GDM1 (cell line): ENCODE measurements around the gene MROH2A.

ENCODE experiments used
- DNase-seq: peaks from one replicate; lab custom pipeline; 2025; lab: John Stamatoyannopoulos, UW

Gene MROH2A

DNA sequence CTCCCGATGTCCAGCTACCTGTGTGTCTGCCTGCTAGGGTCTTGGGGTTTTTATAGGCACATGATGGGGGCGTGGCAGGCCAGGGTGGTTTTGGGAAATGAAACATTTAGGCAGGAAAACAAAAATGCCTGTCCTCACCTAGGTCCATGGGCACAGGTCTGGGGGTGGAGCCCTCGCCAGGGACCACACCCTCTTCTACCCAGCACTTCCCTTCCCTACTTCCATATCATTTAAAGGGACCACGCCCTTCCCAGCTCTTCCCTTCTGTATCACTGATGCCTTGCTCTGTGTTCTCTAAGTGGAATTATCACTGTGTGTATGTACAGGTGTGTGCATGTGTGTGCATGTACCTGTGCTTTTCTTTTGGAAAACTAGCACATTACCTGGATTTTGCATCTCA, 11.7 kb upstream of the MROH2A start:
- DNase-seq: no peak

DNA sequence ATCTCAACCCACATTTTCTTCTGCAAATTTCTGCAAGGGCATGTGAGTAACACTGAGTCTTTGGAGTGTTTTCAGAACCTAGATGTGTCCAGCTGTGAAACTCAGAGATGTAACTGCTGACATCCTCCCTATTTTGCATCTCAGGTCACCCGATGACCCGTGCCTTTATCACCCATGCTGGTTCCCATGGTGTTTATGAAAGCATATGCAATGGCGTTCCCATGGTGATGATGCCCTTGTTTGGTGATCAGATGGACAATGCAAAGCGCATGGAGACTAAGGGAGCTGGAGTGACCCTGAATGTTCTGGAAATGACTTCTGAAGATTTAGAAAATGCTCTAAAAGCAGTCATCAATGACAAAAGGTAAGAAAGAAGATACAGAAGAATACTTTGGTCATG, 10.1 kb upstream of the MROH2A start:
- no peak for DNase-seq

DNA sequence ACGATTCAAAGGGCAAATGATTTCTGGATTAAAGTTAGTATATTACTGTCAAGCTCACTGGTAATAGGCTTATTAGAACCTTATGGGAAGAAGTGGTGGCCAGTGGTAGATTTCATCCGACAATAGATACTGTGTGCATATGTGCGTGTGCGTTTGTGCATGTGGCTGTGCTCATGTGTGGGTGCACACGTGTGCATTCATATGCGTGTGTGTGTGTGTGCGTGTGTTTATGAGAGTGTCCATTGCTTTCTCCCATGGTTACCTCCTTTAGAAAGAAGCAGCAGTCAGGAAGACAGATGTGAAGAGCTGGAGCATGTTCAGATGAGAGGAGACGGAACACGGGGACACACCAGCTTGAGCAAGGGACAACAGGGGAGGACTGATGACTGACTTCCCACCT, 8.9 kb upstream of the MROH2A start:
- no peak for DNase-seq

DNA sequence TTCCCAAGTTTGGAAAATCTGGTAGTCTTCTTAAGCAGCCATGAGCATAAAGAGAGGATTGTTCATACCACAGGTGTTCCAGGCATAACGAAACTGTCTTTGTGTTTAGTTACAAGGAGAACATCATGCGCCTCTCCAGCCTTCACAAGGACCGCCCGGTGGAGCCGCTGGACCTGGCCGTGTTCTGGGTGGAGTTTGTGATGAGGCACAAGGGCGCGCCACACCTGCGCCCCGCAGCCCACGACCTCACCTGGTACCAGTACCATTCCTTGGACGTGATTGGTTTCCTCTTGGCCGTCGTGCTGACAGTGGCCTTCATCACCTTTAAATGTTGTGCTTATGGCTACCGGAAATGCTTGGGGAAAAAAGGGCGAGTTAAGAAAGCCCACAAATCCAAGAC, 6.0 kb upstream of the MROH2A start:
- DNase-seq: no peak

DNA sequence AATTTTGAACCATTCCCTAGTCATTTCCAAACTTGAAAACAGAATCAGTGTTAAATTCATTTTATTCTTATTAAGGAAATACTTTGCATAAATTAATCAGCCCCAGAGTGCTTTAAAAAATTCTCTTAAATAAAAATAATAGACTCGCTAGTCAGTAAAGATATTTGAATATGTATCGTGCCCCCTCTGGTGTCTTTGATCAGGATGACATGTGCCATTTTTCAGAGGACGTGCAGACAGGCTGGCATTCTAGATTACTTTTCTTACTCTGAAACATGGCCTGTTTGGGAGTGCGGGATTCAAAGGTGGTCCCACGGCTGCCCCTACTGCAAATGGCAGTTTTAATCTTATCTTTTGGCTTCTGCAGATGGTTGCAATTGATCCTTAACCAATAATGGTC, 5.5 kb upstream of the MROH2A start:
- no peak for DNase-seq

DNA sequence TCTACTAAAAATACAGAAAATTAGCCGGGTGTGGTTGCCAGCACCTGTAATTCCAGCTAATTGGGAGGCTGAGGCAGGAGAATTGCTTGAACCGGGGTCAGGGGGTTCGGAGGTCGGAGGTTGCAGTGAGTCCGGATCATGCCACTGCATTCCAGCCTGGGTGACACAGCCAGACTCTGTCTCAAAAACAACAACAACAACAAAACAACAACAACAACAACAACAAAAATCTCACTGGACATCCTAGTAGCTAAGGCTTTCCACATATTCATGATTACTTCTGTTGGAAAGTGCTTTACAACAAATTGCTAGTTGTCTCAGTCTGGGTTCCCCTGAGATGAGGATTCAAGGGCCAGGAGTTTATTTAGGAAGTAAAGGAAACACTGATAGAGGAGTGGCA, 4.3 kb upstream of the MROH2A start:
- DNase-seq: no peak

DNA sequence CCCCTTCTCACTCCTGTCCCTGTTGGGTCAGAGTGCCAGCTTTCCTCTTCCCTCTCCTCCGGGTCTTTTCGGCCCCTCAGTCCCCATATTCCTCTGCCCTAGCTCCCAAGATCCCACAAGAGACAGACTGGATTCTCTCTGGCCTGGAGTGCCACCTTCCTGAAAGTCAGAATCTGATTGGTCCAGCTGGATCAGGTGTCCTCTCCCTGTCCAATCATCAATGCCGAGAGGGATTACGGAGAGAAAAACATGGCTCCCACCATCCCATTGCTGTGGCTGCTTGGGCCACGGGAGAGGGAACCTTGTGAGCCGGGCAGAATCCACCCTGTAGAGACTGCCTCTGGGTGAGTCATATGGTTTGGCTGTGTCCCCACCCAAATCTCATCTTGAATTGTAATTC, 2.7 kb upstream of the MROH2A start:
- DNase-seq: no peak

DNA sequence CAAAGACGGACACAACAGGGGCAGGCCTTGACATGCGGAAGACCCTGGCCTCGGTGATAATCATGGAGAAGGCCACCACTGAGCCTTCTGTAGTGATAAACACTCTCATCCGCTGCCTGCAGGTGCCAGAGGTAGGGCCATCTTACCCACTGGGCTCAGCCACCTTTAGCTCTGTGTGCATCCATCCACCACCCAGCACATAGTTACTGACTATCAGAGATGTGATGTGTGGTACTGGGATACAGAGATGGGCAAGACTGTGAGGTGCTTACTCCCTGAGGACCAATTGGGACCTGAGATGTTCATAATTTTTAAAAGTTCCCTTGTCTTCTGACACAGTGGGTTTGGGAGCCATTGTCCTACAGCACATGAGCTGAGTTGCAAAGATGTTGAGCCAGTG, 1.6 kb downstream of the MROH2A start:
- no peak for DNase-seq

DNA sequence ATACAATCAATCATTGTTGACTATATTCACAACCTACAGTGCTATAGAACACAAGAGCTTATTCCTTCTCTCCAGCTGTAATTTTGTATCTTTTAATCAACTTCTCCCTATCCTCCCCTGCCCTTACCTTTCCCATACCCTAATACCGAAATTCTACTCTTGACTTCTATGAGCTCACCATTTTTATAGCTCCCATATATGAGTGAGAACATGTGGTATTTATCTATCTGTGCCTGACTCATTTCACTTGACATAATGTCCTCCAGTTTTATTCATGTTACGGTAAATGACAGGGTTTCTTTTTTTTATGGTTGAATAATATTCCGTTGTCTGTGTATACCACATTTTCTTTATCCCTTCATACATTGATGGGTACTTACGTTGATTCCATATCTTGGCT, 2.6 kb downstream of the MROH2A start:
- no peak for DNase-seq

DNA sequence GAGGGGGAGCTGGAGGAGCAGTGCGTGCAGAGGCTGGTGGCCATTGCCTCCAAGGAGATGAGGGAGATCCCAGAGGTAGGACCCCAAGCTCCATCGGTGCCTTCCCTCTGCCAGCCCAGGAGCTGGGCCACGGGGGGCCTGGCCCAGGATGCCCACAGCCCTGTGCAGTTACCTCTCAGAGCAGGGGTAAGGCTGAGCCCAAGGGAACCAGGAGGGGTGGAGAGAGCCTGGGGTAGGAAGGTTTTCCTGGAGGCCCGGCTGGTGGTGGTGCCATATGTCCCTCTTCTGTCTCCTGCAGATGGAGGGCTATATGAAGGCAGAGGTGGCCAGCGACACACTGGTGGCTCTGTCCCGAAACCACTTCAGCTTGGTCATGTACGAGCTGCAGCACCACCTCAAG, 11.4 kb downstream of the MROH2A start:
- no peak for DNase-seq

DNA sequence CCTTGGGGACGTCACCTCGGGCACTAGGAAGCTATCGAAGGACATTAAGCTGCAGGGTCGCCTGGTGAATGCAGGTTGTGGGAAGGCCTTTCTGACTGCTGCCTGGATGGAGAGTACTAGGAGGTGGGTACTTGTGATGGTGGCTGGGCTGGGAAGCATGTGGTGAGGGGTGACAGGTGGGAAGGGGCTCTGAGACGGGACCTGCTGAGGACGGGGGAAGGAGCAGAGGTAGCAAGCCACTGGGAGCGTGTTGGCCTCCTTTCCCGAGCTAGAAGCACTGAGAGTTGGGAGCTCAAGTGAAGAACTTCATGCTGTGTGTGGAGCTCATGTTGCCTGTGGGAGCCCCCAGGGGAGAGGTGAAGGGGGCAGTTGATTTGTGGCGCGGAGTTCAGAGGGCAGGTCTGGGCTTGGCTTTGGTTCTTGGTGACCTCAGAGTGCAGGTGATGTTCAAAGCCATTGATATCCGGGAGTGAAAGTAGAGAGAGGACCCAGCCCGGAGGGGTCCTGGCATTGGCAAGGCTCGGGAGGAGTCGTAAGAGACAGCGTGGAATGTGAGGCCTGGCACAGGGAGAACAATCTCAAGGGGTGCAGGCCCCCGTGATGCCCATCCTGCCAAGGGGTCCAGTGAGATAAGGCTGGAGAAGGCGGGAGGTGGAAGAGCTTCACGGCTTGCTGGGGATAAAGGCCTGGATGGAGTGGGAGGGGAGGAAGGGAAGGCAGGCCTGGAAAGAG, 13.2 kb downstream of the MROH2A start:
- DNase-seq: no peak

DNA sequence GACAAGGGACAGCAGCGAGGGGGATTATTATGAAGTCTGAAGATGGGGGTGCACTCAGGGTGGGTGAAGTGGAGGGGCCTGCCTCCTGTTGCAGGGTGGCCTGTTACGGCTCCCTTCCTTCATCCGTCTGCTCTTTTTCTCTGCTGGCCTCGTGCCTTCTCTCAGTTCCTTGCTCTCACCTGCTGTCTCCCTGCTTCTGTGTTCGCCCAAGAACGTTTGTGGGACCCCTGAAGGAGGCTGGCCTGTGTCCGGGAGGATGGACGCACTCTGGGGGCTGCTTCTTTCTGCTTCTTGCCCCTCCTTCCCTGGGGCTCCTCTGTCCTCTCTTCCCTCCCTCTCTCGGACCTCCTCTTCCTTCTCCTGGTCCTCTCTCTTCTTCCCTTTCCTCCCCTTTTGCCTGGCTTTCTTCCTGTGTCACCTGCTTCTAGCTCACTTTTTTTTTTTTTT, 13.8 kb downstream of the MROH2A start:
- DNase-seq: no peak

DNA sequence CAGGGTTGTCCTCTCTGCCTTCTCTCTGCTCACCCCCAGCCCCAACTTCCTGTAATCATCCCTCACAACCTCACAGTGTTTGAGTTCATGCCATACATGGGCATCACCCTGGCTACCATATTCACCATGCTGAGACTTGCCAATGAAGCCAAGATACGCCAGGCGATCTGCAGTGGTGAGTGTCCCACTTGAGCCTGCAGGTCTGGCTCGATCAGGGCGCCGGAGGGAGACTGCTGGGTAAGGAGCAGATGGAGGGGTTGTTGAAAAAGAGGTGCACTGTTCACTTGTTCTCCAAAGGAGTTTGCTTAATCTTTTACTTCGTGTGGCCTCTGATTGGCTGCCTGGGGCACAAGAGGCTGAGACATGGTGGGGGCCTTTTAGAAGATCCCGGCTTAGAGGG, 14.6 kb downstream of the MROH2A start:
- DNase-seq: no peak

DNA sequence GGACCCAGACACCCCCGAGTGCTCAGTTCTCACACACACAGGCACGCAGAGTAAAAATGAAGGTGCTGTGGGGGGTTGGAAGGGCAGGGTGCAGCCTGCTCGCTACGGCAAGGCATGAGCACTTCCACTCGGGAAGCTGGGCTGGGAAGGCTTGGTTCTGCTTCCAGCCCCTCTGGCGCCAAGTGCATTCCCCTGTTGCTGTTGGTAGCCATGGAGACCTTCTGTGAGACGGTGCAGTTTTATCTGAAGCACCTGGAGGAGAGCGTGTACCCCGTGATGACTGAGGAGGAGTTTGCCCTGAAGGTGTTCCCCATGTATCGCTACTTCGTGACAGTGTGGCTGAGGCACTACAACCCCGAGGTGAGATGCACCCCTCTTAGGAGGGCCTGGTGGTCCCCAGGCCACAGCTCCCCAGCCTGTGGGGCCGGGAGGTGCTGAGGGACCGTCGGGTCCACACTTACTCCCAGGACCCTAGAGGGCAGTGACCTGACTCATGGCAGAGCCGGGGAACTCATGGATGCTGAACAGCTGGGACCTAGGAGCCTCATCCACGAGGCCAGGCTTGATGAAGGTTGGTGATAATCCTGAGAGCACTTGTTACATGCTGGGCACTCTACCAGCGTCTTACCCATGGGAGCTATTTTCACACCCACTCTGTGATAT, 15.5 kb downstream of the MROH2A start:
- no peak for DNase-seq

DNA sequence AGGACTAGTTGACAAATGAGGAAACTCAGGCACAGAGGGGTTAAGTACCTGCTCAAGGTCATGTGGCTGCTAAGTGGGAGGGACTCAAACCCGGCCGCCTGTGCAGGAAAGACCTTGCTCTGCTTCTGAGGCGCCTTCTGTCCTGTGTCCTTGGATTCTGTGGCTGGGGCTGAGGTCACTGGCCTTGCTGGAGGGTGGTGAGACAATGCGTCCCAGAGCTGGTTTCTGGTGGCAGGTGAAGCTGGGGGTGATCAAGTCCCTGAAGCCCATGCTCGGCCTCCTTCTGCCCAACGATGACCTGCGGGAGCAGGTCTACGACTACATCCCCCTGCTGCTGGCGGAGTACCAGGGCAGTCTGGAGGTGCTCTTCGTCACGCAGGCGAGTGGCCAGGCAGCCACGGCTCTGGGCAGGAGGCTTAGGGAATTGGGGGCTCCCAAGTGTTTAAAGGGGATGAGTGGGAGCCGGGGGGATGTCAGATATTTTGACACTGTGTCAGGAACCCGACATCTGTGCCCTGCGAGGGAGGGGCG, 16.1 kb downstream of the MROH2A start:
- DNase-seq: no peak

DNA sequence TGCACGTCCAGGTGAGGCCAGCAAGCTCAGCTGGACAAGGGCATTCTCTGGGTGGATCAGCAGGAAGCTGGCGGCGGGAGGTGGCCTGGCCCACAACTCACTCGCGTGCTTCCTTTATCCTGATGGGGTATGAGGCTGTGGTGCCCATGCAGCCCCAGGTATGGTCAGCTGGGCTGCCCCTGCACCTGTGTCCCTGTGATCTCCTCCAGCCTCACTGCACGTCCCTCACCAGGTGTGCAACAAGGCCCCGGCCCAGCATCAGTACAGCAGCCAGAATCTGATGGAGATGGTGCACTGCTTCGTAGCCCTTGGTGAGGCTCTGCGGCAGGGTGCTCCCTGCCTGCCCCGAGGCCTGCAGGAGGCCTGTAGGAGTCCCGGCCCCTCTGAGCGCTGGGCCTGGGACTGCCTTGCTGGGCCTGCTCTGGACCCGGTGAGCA, 17.6 kb downstream of the MROH2A start:
- DNase-seq: no peak

DNA sequence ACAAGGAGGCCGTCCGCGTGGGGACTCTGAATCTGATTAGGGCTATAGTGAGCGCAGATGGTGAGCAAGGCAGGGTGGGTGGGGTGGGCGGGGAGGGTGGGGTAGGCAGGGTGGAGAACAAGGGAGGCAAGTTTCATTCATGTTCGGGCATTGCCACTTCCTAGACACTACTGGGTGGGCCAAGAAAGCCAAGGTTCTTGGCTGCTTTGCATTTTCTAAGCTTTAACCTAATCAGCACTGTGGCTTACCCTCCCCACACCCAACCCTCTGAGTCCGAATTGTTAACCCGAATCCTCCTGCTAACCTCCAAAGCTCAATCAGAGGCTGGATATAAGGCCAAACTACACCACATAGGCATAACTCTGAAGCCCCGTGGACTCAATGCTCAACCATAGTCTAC, 18.1 kb downstream of the MROH2A start:
- DNase-seq: no peak

DNA sequence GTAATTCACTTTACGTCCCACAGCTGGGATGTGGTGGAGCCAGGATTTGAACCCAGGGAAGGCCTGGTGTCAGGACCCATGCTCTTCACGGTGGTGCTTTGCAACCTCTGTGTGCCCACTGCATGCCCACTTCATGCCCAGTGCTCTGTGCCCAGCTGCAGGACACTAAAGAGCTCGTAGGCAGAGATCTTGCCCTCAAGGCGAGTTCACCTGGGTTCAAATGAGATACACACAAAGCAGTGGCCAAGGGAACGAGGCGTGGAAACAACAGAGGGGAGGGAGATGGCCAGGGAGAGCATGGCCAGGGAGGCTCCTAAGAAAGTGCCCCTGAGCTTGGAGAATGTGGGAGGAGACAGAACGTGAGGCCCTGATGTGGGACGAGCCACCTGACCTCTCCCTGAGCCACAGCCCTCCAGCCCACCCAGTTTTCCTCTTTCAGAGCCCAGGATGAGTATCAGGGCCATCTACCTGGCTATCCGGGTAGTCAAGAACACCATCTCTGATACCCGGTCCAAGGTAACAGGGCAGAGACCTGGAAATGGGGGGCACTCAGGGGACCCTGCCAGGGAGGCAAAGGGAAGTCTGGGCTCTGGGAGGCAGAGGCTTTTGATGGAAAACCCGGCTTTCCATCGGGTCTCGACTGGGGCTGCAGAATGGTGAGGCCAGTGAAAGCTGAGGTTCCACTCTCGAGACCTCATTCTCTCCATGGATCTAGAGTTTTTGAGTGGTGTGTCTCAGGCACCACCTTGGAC, 20.4 kb downstream of the MROH2A start:
- no peak for DNase-seq

DNA sequence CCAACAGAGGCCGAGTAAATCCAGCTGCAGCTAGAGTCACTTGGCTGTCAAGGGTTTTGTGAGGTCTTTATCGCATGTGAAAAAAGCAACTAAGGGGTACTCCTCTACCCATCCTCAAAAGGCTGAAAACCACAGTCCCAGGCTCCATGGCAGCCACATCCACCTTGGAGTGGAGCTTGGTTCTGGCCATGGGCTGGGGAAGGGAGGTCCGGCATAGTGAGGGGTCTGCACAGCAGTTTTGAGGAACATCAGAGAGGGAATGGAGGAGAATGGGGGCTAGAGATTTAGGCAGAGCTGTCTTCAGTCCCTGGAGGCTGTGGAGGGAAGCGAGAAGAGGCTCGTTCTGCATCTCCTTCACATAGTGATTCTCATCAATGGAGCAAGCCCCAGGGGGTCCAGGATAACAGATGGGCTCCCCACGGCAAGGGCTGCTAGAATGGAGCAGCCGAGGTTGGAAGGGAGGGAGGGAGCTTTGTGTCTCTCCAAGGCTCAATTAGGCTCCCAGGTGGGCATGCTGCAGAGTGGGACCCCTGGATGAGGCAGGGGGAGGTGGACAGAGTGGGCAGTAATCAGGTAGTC, 21.0 kb downstream of the MROH2A start:
- DNase-seq: no peak

DNA sequence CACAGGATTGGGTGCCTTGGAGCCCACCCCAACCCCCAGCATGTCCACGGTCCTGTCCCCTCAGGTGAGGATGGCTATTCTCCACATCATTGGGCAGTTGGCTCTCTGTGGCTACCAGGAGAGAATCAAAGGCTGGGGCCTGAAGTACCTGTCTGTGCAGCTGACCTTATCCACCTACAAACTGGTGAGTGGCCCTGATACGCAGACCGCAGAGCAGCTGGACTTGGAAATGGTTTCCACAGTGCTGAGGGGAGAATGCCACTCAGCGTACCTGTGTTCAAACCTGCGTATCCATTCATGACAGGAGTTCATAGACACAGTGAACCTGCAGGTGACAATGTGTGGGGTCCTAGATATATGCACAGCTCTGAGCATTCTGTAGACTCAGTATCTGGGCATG, 21.6 kb downstream of the MROH2A start:
- no peak for DNase-seq

DNA sequence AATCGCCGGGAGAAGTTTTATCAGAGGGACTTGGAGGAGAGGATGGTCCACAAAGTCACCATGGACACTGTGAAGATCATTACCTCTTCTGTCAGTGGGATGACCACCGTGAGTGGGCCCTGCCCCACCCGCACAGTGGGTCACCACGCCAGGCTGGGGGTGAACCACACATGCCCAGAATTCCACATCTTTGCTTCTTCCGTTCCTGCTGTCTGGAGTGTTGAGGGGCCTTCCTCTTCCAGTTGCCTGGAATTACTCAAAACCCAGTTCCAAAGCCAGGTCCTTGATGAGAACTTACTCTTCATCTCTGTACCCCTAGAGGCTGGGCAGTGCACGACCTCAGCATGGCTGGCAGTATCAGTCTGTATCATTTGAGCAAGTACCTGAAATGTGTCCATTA, 22.1 kb downstream of the MROH2A start:
- no peak for DNase-seq

DNA sequence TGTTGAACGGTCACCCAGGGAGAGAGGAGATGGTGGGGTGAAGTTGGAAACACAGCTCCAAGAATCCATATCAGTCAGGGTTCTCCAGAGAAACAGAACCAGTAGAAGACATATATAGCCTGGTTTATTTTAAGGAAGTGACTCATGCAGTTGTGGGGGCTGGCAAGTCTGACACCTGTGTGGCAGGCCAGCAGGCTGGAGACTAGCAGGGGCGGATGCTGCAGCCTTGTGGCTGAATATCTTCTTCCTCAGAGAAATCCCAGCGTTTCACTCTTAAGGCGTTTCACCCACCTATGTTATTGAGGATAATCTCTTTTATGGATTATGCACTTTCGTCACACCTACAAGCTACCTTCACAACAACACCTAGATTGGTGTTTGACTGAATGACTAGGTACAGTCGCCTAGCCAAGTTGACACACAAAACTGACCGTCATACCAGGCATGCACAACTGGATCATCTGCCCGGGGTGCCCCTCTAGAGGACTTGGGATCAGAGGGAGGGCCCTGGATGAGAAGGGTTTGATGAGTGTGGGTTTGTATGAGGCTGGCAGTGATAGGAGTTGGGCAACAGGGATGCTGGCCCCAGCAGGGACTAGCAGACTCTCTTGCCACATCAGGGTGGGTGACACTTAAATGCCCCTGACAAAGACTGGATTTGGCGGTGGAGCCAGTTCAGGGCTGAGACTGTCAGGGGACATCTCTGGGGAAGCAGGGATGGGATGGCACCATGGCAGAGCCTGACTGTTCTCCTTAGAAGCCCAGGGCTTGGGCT, 23.4 kb downstream of the MROH2A start:
- DNase-seq: no peak
